ENCODE data around the gene UTS2. TPM values are rescaled to one million over a fixed set of nuclear protein-coding genes. Genes with fewer than 3 reads are reported as not detected.

Gene UTS2
- total and polyA plus RNA-seq, 2 of the 13 experiments (the other 11 are each of a cell fraction or from before 2014, with no cell fraction given): not detected

Other genes with a start within 250 kb of the UTS2 start
- gene VAMP3, start 81.8 kb downstream of the UTS2 start, total RNA-seq (2016; rRNA removed; fragmentation: Illumina TruSeq; extraction: Trizol): 75.3 and 102 TPM in 2 replicates
- gene VAMP3, start 81.8 kb downstream of the UTS2 start, polyA plus RNA-seq (2011; rRNA removed): 75.8 and 88.7 TPM in 2 replicates
- 3.0 and 3.3 TPM in 2 replicates for gene PER3, start 68.8 kb downstream of the UTS2 start, total RNA-seq (2016; rRNA removed; fragmentation: Illumina TruSeq; extraction: Trizol)
- gene PER3, start 68.8 kb downstream of the UTS2 start, polyA plus RNA-seq (2011; rRNA removed): 5.3 and 6.0 TPM in 2 replicates
- gene TNFRSF9, start 87.8 kb upstream of the UTS2 start, total RNA-seq (2016; rRNA removed; fragmentation: Illumina TruSeq; extraction: Trizol): 0.07 TPM in 2 replicates
- gene TNFRSF9, start 87.8 kb upstream of the UTS2 start, polyA plus RNA-seq (2011; rRNA removed): not detected in 2 replicates
- 296 and 409 TPM in 2 replicates for gene PARK7, start 108.6 kb upstream of the UTS2 start, total RNA-seq (2016; rRNA removed; fragmentation: Illumina TruSeq; extraction: Trizol)
- 160 and 212 TPM in 2 replicates for gene PARK7, start 108.6 kb upstream of the UTS2 start, polyA plus RNA-seq (2011; rRNA removed)
- 84.4 and 99.5 TPM in 2 replicates for gene ERRFI1, start 173.2 kb upstream of the UTS2 start, total RNA-seq (2016; rRNA removed; fragmentation: Illumina TruSeq; extraction: Trizol)
- 634 and 753 TPM in 2 replicates for gene ERRFI1, start 173.2 kb upstream of the UTS2 start, polyA plus RNA-seq (2011; rRNA removed)

Measured in HepG2 (cell line).